ENCODE measurements around the gene CHST8.
"Not testable (repeated sequence)": the region's sequence is repeated elsewhere in the genome, so short reads cannot be mapped to it uniquely, and the experiment has no call there.

CHST8 gene

GRCh38 chr19:33813391-33814101 lies 191.8 kb downstream of the CHST8 start:
- no peak for TF ChIP-seq CTCF (conservative IDR thresholded peaks at IDR 0.05)
- H3K27ac ChIP-seq, result peak overlapping the region; percentile 85

- peak overlapping the region; percentile 85 for H3K27ac ChIP-seq
- no peak for TF ChIP-seq CTCF (conservative IDR thresholded peaks at IDR 0.05)
Observed at GRCh38 chr19:33814181-33815165, 192.7 kb downstream of the CHST8 start.

- H3K27ac ChIP-seq, result peak overlapping the region; percentile 85
- no peak for TF ChIP-seq CTCF (conservative IDR thresholded peaks at IDR 0.05)
Observed at GRCh38 chr19:33815380-33816340, 193.9 kb downstream of the CHST8 start.

GRCh38 chr19:33818411-33818810 lies 196.7 kb downstream of the CHST8 start:
- H3K27ac ChIP-seq, result no peak overlapping the region
- no peak for TF ChIP-seq CTCF (conservative IDR thresholded peaks at IDR 0.05)

- H3K27ac ChIP-seq, result not testable (repeated sequence)
Observed at GRCh38 chr19:33819078-33819477, 197.3 kb downstream of the CHST8 start.

- H3K27ac ChIP-seq, result peak overlapping the region; percentile 41; the same call in 1 of the 2 replicates
Observed at GRCh38 chr19:33819506-33819879, 197.7 kb downstream of the CHST8 start.

More at GRCh38 chr19:33819506-33819879, 197.7 kb downstream of the CHST8 start:
- no peak for TF ChIP-seq CTCF (conservative IDR thresholded peaks at IDR 0.05)
